Liver (tissue), 9 donors: Measurements from ENCODE around the gene CPAMD8. TPM values are rescaled to one million over a fixed set of nuclear protein-coding genes. Genes with fewer than 3 reads are reported as not detected.

ENCODE experiments used
- DNase-seq: peaks from one replicate; pipeline ENCODE4 v3.0.0-alpha.2; 2017; ENCODE audit warnings: low spot score
- H3K27ac ChIP-seq, 2 donors: one replicate each; pipeline ENCODE4 v1.7.0; 2013; ENCODE audit warnings: inconsistent platforms in 2 of 2, low read length in 2 of 2, control low read depth in 1 of 2, low read depth in 1 of 2, mild to moderate bottlenecking in 1 of 2
- H3K27me3 ChIP-seq, 4 donors: one replicate each; pipeline versions ENCODE4 v1.6.1 to v1.7.0; 2013; ENCODE audit warnings: low read length in 3 of 4, inconsistent platforms in 1 of 4, mild to moderate bottlenecking in 1 of 4, moderate library complexity in 1 of 4; ENCODE audit not compliant: control insufficient read depth in 4 of 4, insufficient read depth in 4 of 4
- H3K36me3 ChIP-seq, 4 donors: one replicate each; pipeline versions ENCODE4 v1.6.1 to v1.7.0; 2013; ENCODE audit warnings: low read length in 3 of 4, mild to moderate bottlenecking in 3 of 4, low read depth in 1 of 4, moderate library complexity in 1 of 4; ENCODE audit not compliant: control insufficient read depth in 4 of 4, insufficient read depth in 3 of 4
- H3K4me1 ChIP-seq, 4 donors: one replicate each; pipeline versions ENCODE4 v1.6.1 to v1.7.0; 2013; ENCODE audit warnings: low read length in 3 of 4, mild to moderate bottlenecking in 3 of 4, moderate library complexity in 1 of 4; ENCODE audit not compliant: control insufficient read depth in 4 of 4, insufficient read depth in 4 of 4
- H3K4me3 ChIP-seq, 3 donors: one replicate each; pipeline versions ENCODE4 v1.6.1 to v1.7.0; 2013; ENCODE audit warnings: low read length in 3 of 3, control low read depth in 1 of 3, low read depth in 1 of 3, mild to moderate bottlenecking in 1 of 3
- H3K9ac ChIP-seq, 2 donors: one replicate each; pipeline ENCODE4 v1.7.0; 2013; ENCODE audit warnings: low read length in 2 of 2, mild to moderate bottlenecking in 2 of 2, moderate library complexity in 2 of 2, control low read depth in 1 of 2, low read depth in 1 of 2
- H3K9me3 ChIP-seq, 4 donors: one replicate each; pipeline versions ENCODE4 v1.6.1 to v1.7.0; 2013; ENCODE audit warnings: low read length in 3 of 4; ENCODE audit not compliant: control insufficient read depth in 4 of 4
- ATF3 ChIP-seq: IDR thresholded peaks from 2 replicates; pipeline ENCODE4 v1.6.1; 2016; ENCODE audit warnings: antibody characterized with exemption
- EGR1 ChIP-seq, 2 donors: IDR thresholded peaks; 2 replicates each; pipeline ENCODE4 v1.6.1; 2016 to 2018; ENCODE audit warnings: antibody characterized with exemption in 2 of 2, low read depth in 2 of 2
- FOXA2 ChIP-seq: IDR thresholded peaks from 2 replicates; pipeline ENCODE4 v1.6.1; 2016; ENCODE audit warnings: antibody characterized with exemption
- GABPA ChIP-seq, 2 donors: IDR thresholded peaks in 1 of 2; conservative IDR thresholded peaks in 1 of 2; 2 replicates each; pipeline ENCODE4 v1.6.1; 2016; ENCODE audit warnings: antibody characterized with exemption in 2 of 2, mild to moderate bottlenecking in 1 of 2, moderate library complexity in 1 of 2
- HNF4A ChIP-seq, 2 donors: conservative IDR thresholded peaks; 2 replicates each; pipeline ENCODE4 v1.6.1; 2016; ENCODE audit warnings: antibody characterized with exemption in 2 of 2, mild to moderate bottlenecking in 2 of 2
- HNF4G ChIP-seq: IDR thresholded peaks from 2 replicates; pipeline ENCODE4 v1.6.1; 2016; ENCODE audit warnings: antibody characterized with exemption
- JUND ChIP-seq, 2 donors: IDR thresholded peaks; 2 replicates each; pipeline ENCODE4 v1.6.1; 2016; ENCODE audit warnings: antibody characterized with exemption in 2 of 2
- NR2F2 ChIP-seq: IDR thresholded peaks from 2 replicates; pipeline ENCODE4 v1.6.1; 2016; ENCODE audit warnings: antibody characterized with exemption
- RAD21 ChIP-seq, 2 donors: IDR thresholded peaks; 2 replicates each; pipeline ENCODE4 v1.6.1; 2016; ENCODE audit warnings: antibody characterized with exemption in 2 of 2, mild to moderate bottlenecking in 2 of 2
- REST ChIP-seq: IDR thresholded peaks from 2 replicates; pipeline ENCODE4 v1.6.1; 2016; ENCODE audit warnings: antibody characterized with exemption, mild to moderate bottlenecking
- RXRA ChIP-seq, 2 donors: IDR thresholded peaks; 2 replicates each; pipeline ENCODE4 v1.6.1; 2017 to 2018; ENCODE audit warnings: antibody characterized with exemption in 2 of 2, mild to moderate bottlenecking in 1 of 2
- SP1 ChIP-seq: IDR thresholded peaks from 2 replicates; pipeline ENCODE4 v1.6.1; 2018; ENCODE audit warnings: antibody characterized with exemption, mild to moderate bottlenecking
- TAF1 ChIP-seq: conservative IDR thresholded peaks from 2 replicates; pipeline ENCODE4 v1.6.1; 2016; ENCODE audit warnings: antibody characterized with exemption, mild to moderate bottlenecking
- YY1 ChIP-seq: IDR thresholded peaks from 2 replicates; pipeline ENCODE4 v1.6.1; 2016; ENCODE audit warnings: antibody characterized with exemption, mild to moderate bottlenecking
- WGBS: extraction: QIAGEN DNeasy Blood & Tissue Kit; methylation state at CpG from one replicate; pipeline ENCODE4 v1.1.7; 2013; 5-methylcytosine and 5-hydroxymethylcytosine counted together
- polyA plus RNA-seq, 2 donors: library from polyadenylated mRNA; stranded (reverse) in 1 of 2; unstranded in 1 of 2; fragments of 200-250 nt in 1 of 2; fragments of >200 nt in 1 of 2; fragmentation: Nextera tagmentation in 1 of 2; extraction: Ambion mirVana in 1 of 2; gene quantifications; one replicate each; pipeline versions ENCODE4 v1.2.1 to v1.2.3, GENCODE V29; 2013 to 2015
- total RNA-seq, 2 donors: library from RNA; depleted of rRNA; stranded (reverse); fragments of >200 nt; gene quantifications; one replicate each; pipeline ENCODE4 v1.2.3, GENCODE V29; 2014
- donor health status: healthy.
- donor health status: healthy.
- donor health status: healthy.
- donor health status: healthy.
- donor health status: healthy.

CPAMD8 gene
- total and polyA plus RNA-seq, 4 donors: 0.92 to 1.4 (median 1.1) TPM

- TF ChIP-seq NR2F2 (peak; percentile 85), FOXA2 (no peak)
- Histone ChIP-seq H3K9me3 (no peaks in the 10 kb centered on the region), H3K27ac (no peak overlapping the region), H3K4me3 (no peak overlapping the region), H3K9ac (no peak overlapping the region), H3K27me3 (peaks cover 0 to 2% (median 0%) of the 10 kb centered on the region in 4 donors), H3K36me3 (no peaks in the 10 kb centered on the region), H3K4me1 (no peaks in the 10 kb centered on the region)
- no peak for DNase-seq
- 27% methylated on average over 11 of the region's 11 CpGs for WGBS
Measured at GRCh38 chr19:17041976-17042375, 15.4 kb upstream of the CPAMD8 start.

DNA sequence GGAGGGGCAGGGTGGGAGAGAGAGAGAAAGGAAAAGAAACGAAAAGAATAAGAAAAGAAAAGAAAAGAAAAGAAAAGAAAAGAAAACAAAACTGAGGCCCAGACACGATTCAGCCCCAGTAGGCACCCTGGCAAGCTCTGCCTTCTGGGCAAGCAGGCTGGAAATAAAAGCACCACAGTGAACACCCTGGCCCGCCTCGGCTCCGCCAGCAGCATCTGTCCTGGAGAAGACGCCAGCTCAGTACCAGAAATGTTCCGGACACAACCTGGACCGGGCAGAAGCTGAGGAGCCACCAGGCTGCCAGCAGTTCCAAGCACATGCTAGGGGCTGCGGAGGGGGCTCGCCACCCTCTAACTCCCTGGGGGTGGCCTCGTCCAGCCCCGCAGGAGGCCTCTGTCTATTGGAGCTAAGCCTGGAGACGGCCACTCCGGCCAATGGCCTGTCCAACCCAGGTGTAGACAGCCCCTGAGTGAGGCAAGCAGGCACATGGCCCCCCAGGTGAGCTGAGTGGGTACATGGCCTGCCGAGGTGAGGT lies 11.4 kb upstream of the CPAMD8 start:
- Histone ChIP-seq H3K4me3 (no peak overlapping the region), H3K36me3 (no peaks in the 10 kb centered on the region), H3K27me3 (peaks cover 0 to 2% (median 0%) of the 10 kb centered on the region in 4 donors), H3K9me3 (no peaks in the 10 kb centered on the region), H3K4me1 (no peaks in the 10 kb centered on the region), H3K9ac (no peak overlapping the region), H3K27ac (no peak overlapping the region)
- TF ChIP-seq HNF4A (conservative IDR thresholded peaks at IDR 0.05) (no peak), REST (no peak)
- no peak for DNase-seq
- 80% methylated on average over 15 of the region's 15 CpGs for WGBS

GRCh38 chr19:17037184-17037583 lies 10.6 kb upstream of the CPAMD8 start:
- Histone ChIP-seq H3K27me3 (peaks cover 0 to 2% (median 0%) of the 10 kb centered on the region in 4 donors), H3K9ac (no peak overlapping the region), H3K9me3 (no peaks in the 10 kb centered on the region), H3K4me1 (no peaks in the 10 kb centered on the region), H3K4me3 (no peak overlapping the region), H3K36me3 (no peaks in the 10 kb centered on the region), H3K27ac (no peak overlapping the region)
- WGBS: 82% methylated on average over 6 of the region's 6 CpGs
- TF ChIP-seq YY1 (no peak), RAD21 (IDR thresholded peaks at IDR 0.05) (no peak), SP1 (no peak), GABPA (IDR thresholded peaks at IDR 0.05 in 1 of 2, conservative IDR thresholded peaks at IDR 0.05 in 1 of 2) (no peak)
- DNase-seq: no peak

DNA sequence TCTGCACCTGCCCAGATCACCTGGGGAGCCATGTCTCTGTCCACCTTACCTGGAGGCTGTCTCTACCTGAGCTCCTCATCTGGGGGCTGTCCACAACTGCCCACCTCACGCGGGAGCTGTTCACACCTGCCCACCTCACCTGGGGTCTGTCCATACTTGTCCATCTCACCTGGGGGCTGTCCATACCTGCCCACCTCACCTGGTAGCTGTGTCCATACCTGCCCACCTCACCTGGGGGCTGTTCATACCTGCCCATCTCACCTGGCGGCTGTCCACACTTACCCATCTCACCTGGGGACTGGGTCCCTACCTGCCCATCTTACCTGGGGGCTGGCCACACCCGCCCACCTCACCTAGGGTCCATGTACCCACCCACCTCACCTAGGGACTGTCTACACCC lies 10.0 kb upstream of the CPAMD8 start:
- no peaks in the 10 kb centered on the region for H3K36me3 ChIP-seq
- H3K9ac ChIP-seq: no peak overlapping the region
- peaks cover 0 to 1% (median 0%) of the 10 kb centered on the region in 4 donors for H3K27me3 ChIP-seq
- WGBS: 87% methylated on average over 4 of the region's 4 CpGs
- DNase-seq: no peak
- H3K4me3 ChIP-seq: no peak overlapping the region
- H3K27ac ChIP-seq: no peak overlapping the region
- no peaks in the 10 kb centered on the region for H3K9me3 ChIP-seq
- no peaks in the 10 kb centered on the region for H3K4me1 ChIP-seq
- TF ChIP-seq RAD21 (IDR thresholded peaks at IDR 0.05) (no peak), HNF4A (conservative IDR thresholded peaks at IDR 0.05) (no peak), REST (no peak), FOXA2 (no peak), TAF1 (no peak), YY1 (no peak), EGR1 (IDR thresholded peaks at IDR 0.05; ENCODE audit: low read depth in 2 of 2) (no peak), ATF3 (no peak), RXRA (IDR thresholded peaks at IDR 0.05) (no peak), GABPA (IDR thresholded peaks at IDR 0.05 in 1 of 2, conservative IDR thresholded peaks at IDR 0.05 in 1 of 2) (no peak), JUND (IDR thresholded peaks at IDR 0.05) (no peak), HNF4G (no peak)
